HEK293 (cell line): Measurements from ENCODE around the gene VDR.

Experiments used
- ATF2 ChIP-seq: fragments of 450-650 bp; formaldehyde crosslinking; IDR thresholded peaks from 2 replicates; pipeline ENCODE4 v1.5.1; 2016; ENCODE audit warnings: missing biosample characterization, missing genetic modification characterization, low read depth
- CTCF ChIP-seq: fragments of 450-650 bp; formaldehyde crosslinking; IDR thresholded peaks from 2 replicates; pipeline ENCODE4 v1.5.1; 2016; ENCODE audit warnings: missing biosample characterization, missing genetic modification characterization
- SP2 ChIP-seq: fragments of 450-650 bp; formaldehyde crosslinking; IDR thresholded peaks from 2 replicates; pipeline ENCODE4 v1.5.1; 2016; ENCODE audit warnings: missing biosample characterization, missing genetic modification characterization
- ZBTB1 ChIP-seq: fragments of 450-650 bp; formaldehyde crosslinking; IDR thresholded peaks from 2 replicates; pipeline ENCODE4 v1.5.1; 2016; ENCODE audit warnings: missing biosample characterization, missing genetic modification characterization
- ZBTB26 ChIP-seq: fragments of 450-650 bp; formaldehyde crosslinking; optimal IDR thresholded peaks from 2 replicates; pipeline ENCODE3; 2016; ENCODE audit warnings: missing biosample characterization, mild to moderate bottlenecking, missing genetic modification characterization
- ZNF354C ChIP-seq: fragments of 450-650 bp; formaldehyde crosslinking; IDR thresholded peaks from 2 replicates; pipeline ENCODE4 v1.5.1; 2016; ENCODE audit warnings: missing biosample characterization, missing genetic modification characterization, low read depth, borderline replicate concordance
- ZNF747 ChIP-seq: fragments of 450-650 bp; formaldehyde crosslinking; IDR thresholded peaks from 2 replicates; pipeline ENCODE4 v1.5.1; 2016; ENCODE audit warnings: missing biosample characterization, missing genetic modification characterization

GRCh38 chr12:47868552-47869031 lies 36.2 kb downstream of the VDR start:
- TF ChIP-seq ATF2 (tag by site-specific recombination) (no peak), ZBTB26 (tag by site-specific recombination) (no peak), ZNF354C (no peak), ZNF747 (no peak), CTCF (no peak), SP2 (tag by site-specific recombination) (no peak), ZBTB1 (no peak)
